ENCODE data around the gene MPDU1.

Gene MPDU1

DNA sequence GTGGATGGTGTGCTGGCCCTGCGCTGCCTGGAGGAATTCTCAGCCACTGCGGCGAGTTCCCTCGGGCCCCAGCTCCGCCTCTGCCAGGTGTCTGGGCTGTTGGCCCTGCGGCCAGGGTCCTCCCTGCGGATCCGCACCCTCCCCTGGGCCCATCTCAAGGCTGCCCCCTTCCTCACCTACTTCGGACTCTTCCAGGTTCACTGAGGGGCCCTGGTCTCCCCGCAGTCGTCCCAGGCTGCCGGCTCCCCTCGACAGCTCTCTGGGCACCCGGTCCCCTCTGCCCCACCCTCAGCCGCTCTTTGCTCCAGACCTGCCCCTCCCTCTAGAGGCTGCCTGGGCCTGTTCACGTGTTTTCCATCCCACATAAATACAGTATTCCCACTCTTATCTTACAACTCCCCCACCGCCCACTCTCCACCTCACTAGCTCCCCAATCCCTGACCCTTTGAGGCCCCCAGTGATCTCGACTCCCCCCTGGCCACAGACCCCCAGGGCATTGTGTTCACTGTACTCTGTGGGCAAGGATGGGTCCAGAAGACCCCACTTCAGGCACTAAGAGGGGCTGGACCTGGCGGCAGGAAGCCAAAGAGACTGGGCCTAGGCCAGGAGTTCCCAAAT, 26.4 kb upstream of the MPDU1 start:
- Mint-ChIP-seq H3K27ac (no peak overlapping the region), H3K36me3 (no peaks in the 10 kb centered on the region), H3K9me3 (ENCODE audit: low read depth) (no peaks in the 10 kb centered on the region), H3K4me3 (no peak overlapping the region), H3K27me3 (no peaks in the 10 kb centered on the region), H3K4me1 (ENCODE audit: low read depth) (peaks cover 62% of the 10 kb centered on the region)

DNA sequence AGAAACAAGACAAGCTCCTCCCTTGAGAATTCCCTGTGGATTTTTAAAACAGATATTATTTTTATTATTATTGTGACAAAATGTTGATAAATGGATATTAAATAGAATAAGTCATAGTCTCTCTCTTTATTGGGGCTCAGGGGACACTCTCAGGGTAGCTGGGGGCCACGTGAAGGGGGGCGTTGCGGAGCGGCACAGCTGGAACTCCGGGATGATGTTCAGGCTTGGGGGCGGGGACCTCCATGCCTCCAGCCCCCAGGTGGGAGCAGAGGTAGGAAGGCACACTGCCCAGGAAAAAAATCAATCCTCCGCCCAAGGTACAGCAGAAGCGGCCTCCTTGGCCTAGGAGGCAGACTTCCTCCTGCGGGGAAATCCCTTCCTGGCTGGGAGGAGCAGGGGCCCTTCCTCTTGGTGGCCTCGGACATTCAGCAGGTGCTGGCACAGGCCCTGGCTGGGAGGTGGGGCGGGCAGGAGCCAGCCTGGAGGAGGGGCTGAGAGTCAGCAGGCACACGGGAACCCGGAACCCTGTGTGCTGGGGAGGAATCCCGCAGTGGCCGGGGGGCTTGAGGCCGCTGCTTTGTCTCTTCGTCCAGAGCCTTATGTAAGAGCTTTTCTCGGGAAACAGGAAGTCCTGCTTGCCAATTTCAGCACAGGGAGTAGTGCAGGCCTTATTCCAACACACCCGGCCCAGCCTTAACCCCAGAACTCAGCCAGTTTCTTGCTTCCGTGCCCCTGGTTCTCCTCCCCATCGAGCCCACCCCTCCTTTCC, 25.7 kb upstream of the MPDU1 start:
- Mint-ChIP-seq H3K27ac (peak overlapping the region; percentile 85), H3K9me3 (ENCODE audit: low read depth) (no peaks in the 10 kb centered on the region), H3K4me1 (ENCODE audit: low read depth) (peaks cover 62% of the 10 kb centered on the region), H3K4me3 (peak overlapping the region; percentile 96), H3K27me3 (no peaks in the 10 kb centered on the region), H3K36me3 (peaks cover 5% of the 10 kb centered on the region)

DNA sequence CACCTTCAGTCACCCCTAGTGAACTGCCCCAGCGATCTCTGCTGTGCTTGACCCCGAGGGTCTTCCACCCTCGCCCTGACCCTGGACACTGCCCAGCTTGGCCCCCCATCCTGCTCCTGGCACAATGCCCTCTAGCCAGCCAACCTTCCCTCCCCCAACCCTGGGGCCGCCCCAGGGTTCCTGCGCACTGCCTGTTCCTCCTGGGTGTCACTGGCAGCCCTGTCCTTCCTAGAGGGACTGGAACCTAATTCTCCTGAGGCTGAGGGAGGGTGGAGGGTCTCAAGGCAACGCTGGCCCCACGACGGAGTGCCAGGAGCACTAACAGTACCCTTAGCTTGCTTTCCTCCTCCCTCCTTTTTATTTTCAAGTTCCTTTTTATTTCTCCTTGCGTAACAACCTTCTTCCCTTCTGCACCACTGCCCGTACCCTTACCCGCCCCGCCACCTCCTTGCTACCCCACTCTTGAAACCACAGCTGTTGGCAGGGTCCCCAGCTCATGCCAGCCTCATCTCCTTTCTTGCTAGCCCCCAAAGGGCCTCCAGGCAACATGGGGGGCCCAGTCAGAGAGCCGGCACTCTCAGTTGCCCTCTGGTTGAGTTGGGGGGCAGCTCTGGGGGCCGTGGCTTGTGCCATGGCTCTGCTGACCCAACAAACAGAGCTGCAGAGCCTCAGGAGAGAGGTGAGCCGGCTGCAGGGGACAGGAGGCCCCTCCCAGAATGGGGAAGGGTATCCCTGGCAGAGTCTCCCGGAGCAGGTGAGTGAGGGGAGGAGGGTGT, 24.9 kb upstream of the MPDU1 start, which contains the start of gene TNFSF13:
Gene TNFSF13, plus strand, starts transcription at position 207 of the 776 bp plus-strand sequence. Its CDS starts 290 bp downstream, at position 497.
- Mint-ChIP-seq H3K4me3 (peak within 1 kb of the TSS; percentile 96), H3K27me3 (no peaks in the 10 kb centered on the region), H3K9me3 (ENCODE audit: low read depth) (no peaks in the 10 kb centered on the region), H3K4me1 (ENCODE audit: low read depth) (peaks cover 57% of the 10 kb centered on the region), H3K27ac (peak within 1 kb of the TSS; percentile 85), H3K36me3 (peaks cover 5% of the 10 kb centered on the region)

DNA sequence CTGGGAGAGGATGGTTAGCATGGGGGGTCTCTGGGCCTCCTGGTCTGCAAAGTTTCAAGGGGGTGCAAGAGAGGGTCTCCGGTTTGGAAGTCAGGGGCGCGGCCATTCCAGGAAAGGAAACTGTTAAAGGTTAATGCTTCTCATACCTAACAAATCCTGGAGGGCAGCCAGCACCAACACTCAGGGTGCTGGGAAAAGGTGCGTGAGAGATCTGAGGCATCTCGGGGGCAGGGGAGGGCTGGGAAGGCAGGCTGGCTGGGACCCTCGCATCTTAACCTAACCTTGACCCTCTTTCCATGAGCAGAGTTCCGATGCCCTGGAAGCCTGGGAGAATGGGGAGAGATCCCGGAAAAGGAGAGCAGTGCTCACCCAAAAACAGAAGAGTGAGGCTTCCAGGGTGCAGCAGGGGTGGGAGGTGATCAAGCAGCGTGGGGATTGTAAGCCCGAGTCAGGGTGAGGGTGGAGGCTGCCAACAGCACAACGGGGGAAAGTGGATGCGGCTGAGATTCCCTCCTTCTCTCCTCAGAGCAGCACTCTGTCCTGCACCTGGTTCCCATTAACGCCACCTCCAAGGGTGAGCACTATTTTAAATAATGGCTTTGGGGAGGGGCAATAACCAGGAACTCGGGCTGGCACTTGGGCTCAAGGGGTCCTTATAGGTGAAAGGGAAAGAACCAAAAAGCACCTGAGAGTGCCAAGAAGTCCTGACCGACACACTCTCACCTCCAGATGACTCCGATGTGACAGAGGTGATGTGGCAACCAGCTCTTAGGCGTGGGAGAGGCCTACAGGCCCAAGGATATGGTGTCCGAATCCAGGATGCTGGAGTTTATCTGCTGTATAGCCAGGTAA, 24.1 kb upstream of the MPDU1 start:
- peak overlapping the region; percentile 96 for H3K4me3 Mint-ChIP-seq
- H3K27me3 Mint-ChIP-seq: no peaks in the 10 kb centered on the region
- H3K4me1 Mint-ChIP-seq (ENCODE audit: low read depth): peaks cover 60% of the 10 kb centered on the region
- peak overlapping the region; percentile 98 for H3K27ac Mint-ChIP-seq
- H3K9me3 Mint-ChIP-seq (ENCODE audit: low read depth): no peaks in the 10 kb centered on the region
- peaks cover 5% of the 10 kb centered on the region for H3K36me3 Mint-ChIP-seq

DNA sequence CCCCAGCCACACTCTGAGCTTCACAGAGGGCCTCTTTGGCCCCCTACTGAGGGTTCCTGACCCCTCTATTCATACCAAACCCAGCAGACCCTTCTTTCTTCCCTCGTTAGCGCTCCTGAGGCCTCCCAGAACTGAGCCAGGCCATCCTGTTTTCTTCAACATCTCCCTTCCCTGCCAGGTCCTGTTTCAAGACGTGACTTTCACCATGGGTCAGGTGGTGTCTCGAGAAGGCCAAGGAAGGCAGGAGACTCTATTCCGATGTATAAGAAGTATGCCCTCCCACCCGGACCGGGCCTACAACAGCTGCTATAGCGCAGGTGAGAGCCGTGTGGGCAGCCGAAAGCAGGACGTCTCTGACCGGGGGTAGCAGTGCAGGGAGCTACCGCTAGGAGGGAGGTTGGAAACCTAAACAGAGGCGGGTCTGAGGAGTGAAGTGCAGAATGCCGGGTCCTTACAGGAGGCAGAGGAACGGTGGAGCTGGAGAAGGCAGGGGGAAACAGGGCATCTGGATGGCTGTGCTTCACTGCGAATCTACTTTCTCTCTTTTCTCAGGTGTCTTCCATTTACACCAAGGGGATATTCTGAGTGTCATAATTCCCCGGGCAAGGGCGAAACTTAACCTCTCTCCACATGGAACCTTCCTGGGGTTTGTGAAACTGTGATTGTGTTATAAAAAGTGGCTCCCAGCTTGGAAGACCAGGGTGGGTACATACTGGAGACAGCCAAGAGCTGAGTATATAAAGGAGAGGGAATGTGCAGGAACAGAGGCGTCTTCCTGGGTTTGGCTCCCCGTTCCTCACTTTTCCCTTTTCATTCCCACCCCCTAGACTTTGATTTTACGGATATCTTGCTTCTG, 23.3 kb upstream of the MPDU1 start:
- Mint-ChIP-seq H3K9me3 (ENCODE audit: low read depth) (no peaks in the 10 kb centered on the region), H3K4me1 (ENCODE audit: low read depth) (peaks cover 53% of the 10 kb centered on the region), H3K27ac (peak overlapping the region; percentile 98), H3K4me3 (peak overlapping the region; percentile 96), H3K36me3 (peaks cover 5% of the 10 kb centered on the region), H3K27me3 (no peaks in the 10 kb centered on the region)

DNA sequence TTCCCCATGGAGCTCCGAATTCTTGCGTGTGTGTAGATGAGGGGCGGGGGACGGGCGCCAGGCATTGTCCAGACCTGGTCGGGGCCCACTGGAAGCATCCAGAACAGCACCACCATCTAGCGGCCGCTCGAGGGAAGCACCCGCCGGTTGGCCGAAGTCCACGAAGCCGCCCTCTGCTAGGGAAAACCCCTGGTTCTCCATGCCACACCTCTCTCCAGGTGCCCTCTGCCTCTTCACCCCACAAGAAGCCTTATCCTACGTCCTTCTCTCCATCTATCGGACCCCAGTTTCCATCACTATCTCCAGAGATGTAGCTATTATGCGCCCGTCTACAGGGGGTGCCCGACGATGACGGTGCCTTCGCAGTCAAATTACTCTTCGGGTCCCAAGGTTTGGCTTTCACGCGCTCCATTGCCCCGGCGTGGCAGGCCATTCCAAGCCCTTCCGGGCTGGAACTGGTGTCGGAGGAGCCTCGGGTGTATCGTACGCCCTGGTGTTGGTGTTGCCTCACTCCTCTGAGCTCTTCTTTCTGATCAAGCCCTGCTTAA, 22.6 kb upstream of the MPDU1 start:
- Mint-ChIP-seq H3K4me1 (ENCODE audit: low read depth) (peaks cover 50% of the 10 kb centered on the region), H3K27ac (peak overlapping the region; percentile 98), H3K9me3 (ENCODE audit: low read depth) (no peaks in the 10 kb centered on the region), H3K4me3 (peak overlapping the region; percentile 96), H3K27me3 (no peaks in the 10 kb centered on the region), H3K36me3 (peaks cover 5% of the 10 kb centered on the region)

DNA sequence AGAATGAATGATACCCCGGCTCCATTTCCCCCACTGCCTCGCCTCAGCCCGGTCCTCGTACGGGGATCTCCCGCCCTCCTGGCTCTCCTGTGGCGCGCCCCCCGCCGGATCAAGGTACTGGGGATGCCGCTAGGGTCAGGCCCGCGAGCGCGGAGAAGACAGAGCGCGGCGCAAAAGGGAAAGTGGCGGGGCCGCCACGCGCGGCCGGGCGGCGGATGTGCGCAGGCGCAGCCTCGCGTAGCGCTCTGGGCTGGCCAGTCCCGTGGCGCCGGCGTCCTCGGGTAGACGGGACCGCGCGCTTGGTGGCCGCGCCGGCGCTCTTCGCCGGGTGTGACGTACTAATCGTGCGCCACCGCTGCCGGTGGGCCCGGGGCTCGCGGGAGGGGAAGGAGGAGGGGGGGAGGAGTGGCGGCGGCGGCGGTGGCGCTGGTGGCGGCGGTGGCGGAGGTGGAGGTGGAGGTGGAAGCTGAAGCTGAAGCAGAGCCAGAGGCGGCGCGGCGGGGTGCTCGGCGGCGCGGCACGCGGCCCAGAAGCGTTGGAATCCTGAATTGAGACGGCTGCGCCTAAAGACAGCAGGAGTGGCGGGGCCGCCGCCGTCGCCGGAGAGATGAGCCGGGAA, 22.0 kb upstream of the MPDU1 start, which contains the start of gene SENP3:
Gene SENP3, plus strand, starts transcription at position 331 of the 619 bp plus-strand sequence. CDS start 1,158 bp downstream, outside the sequence.
- H3K36me3 Mint-ChIP-seq: peaks cover 5% of the 10 kb centered on the region
- peak within 1 kb of the TSS; percentile 98 for H3K27ac Mint-ChIP-seq
- no peaks in the 10 kb centered on the region for H3K9me3 Mint-ChIP-seq (ENCODE audit: low read depth)
- H3K4me1 Mint-ChIP-seq (ENCODE audit: low read depth): peaks cover 46% of the 10 kb centered on the region
- no peaks in the 10 kb centered on the region for H3K27me3 Mint-ChIP-seq
- peak within 1 kb of the TSS; percentile 96 for H3K4me3 Mint-ChIP-seq

DNA sequence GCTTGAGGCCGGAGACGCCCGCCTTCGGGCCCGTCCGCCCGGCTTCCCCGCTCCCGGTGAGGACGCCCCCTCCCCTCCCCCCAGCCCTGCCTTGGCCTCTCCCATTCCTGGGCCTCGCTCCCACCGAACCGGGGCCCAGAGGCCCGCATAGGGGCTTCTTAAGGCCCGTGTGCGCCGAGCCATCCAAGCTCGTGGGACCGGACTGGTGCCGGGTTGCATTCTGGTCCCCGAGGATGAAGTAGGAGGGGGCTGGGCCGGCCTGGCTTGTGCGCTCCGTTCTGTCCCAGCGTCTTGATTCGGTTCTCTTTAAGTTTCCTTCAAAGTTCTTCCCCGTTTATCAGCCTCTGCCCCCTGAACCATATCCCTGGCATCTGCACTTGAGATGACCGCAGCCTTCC, 21.4 kb upstream of the MPDU1 start:
- peak overlapping the region; percentile 94 for H3K27ac Mint-ChIP-seq
- H3K27me3 Mint-ChIP-seq: no peaks in the 10 kb centered on the region
- peaks cover 45% of the 10 kb centered on the region for H3K4me1 Mint-ChIP-seq (ENCODE audit: low read depth)
- H3K9me3 Mint-ChIP-seq (ENCODE audit: low read depth): no peaks in the 10 kb centered on the region
- H3K4me3 Mint-ChIP-seq: peak overlapping the region; percentile 96
- peaks cover 7% of the 10 kb centered on the region for H3K36me3 Mint-ChIP-seq

DNA sequence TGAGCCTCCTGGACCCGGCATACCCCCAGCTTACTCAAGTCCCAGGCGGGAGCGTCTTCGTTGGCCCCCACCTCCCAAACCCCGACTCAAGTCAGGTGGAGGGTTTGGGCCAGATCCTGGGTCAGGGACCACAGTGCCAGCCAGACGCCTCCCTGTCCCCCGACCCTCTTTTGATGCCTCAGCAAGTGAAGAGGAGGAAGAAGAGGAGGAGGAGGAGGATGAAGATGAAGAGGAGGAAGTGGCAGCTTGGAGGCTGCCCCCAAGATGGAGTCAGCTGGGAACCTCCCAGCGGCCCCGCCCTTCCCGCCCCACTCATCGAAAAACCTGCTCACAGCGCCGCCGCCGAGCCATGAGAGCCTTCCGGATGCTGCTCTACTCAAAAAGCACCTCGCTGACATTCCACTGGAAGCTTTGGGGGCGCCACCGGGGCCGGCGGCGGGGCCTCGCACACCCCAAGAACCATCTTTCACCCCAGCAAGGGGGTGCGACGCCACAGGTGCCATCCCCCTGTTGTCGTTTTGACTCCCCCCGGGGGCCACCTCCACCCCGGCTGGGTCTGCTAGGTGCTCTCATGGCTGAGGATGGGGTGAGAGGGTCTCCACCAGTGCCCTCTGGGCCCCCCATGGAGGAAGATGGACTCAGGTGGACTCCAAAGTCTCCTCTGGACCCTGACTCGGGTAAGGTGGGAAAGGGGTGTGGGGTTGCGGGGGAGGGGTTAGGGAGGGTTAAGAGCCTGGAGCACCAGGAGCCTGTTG, 20.4 kb upstream of the MPDU1 start:
- no peak overlapping the region for H3K27ac Mint-ChIP-seq
- peaks cover 7% of the 10 kb centered on the region for H3K36me3 Mint-ChIP-seq
- peaks cover 41% of the 10 kb centered on the region for H3K4me1 Mint-ChIP-seq (ENCODE audit: low read depth)

DNA sequence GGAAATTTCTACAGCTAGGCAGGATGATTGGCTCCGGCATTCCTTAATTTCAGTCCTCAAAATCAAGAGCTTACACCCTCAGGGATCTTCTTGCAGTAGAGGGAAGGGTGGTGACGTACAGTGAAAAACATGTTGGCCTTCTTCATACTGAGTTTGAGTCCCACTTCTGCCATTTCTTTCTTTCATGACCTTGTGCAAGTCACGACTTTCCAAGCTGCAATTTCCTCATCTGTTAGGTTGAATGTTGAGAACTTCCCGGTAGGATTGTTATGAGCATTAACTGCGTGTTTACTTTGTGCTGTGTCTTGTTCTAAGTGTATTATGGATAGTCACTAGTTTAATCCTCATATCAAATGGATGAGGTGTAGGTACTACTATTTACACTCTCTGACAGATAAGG, 14.1 kb upstream of the MPDU1 start:
- Mint-ChIP-seq H3K4me1 (ENCODE audit: low read depth) (peaks cover 15% of the 10 kb centered on the region), H3K4me3 (no peak overlapping the region), H3K36me3 (peaks cover 14% of the 10 kb centered on the region), H3K27me3 (no peaks in the 10 kb centered on the region), H3K9me3 (ENCODE audit: low read depth) (no peaks in the 10 kb centered on the region), H3K27ac (no peak overlapping the region)

More for the DNA sequence above, 20.4 kb upstream of the MPDU1 start:
- Mint-ChIP-seq H3K27me3 (no peaks in the 10 kb centered on the region), H3K4me3 (peak overlapping the region; percentile 96), H3K9me3 (ENCODE audit: low read depth) (no peaks in the 10 kb centered on the region)

DNA sequence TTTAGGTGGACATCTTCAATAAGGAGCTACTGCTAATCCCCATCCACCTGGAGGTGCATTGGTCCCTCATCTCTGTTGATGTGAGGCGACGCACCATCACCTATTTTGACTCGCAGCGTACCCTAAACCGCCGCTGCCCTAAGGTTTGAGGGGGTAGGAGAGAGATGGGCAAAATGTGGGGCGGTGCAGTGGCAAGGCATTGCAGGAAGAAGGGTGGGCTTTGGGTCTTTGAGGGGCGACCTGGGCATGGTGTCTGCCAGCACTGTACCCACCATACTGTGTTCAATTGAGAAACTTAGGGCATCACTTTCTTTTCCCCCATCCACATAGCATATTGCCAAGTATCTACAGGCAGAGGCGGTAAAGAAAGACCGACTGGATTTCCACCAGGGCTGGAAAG, 13.3 kb upstream of the MPDU1 start:
- Mint-ChIP-seq H3K9me3 (ENCODE audit: low read depth) (no peaks in the 10 kb centered on the region), H3K4me3 (peak overlapping the region; percentile 69), H3K27me3 (no peaks in the 10 kb centered on the region), H3K4me1 (ENCODE audit: low read depth) (peaks cover 23% of the 10 kb centered on the region), H3K36me3 (peaks cover 19% of the 10 kb centered on the region), H3K27ac (peak overlapping the region; percentile 22)

DNA sequence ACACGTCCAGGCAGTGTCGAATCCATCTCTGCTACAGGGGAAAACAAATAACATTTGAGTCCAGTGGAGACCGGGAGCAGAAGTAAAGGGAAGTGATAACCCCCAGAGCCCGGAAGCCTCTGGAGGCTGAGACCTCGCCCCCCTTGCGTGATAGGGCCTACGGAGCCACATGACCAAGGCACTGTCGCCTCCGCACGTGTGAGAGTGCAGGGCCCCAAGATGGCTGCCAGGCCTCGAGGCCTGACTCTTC, 11.4 kb upstream of the MPDU1 start:
- Mint-ChIP-seq H3K27me3 (no peaks in the 10 kb centered on the region), H3K9me3 (ENCODE audit: low read depth) (no peaks in the 10 kb centered on the region), H3K27ac (peak overlapping the region; percentile 99), H3K4me3 (peak overlapping the region; percentile 98), H3K36me3 (peaks cover 27% of the 10 kb centered on the region), H3K4me1 (ENCODE audit: low read depth) (peaks cover 41% of the 10 kb centered on the region)
